GM21723 (cell line): ENCODE measurements around the gene EIF5AL1.
"Not testable (repeated sequence)": the region's sequence is repeated elsewhere in the genome, so short reads cannot be mapped to it uniquely, and the experiment has no call there.

ENCODE experiments used
- ATAC-seq: cut with Tn5 transposase; IDR thresholded peaks from one replicate; pipeline ENCODE4 v1.9.1; 2021; ENCODE audit warnings: mild to moderate bottlenecking, moderate library complexity; ENCODE audit not compliant: unreplicated experiment

Gene EIF5AL1

DNA sequence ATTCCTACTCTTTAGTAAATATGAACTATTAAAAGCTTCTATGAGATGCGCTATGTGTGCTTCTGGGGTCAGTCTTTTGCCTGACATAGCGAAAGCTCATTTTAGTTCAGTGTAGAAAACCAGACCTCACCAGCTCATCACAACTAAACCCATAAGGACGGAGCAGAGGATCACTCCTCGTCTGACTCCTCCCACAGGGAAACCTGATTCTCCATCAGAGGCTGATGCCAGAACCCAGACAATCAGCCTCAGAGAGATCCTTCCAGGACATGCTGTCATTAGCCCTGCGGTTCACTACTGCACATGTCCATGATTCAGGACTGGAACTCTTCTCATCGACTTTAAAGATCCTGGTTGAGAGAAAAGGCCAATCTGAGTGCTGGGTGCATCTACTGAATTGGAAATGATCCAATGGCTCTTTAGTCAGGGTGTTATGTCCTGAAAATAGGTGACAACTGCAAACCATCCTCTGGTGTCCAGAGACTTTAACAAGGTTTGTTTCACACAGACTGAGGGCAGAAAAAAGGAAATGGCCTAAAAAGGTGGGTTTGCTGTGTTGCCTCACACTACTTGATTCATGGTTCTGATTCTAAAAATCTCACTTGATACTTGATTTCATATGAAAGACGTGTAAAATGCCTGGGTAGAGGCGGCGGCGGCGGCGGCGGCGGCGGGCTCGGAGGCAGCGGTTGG, at the start of gene EIF5AL1:
EIF5AL1 (plus strand) TSS at position 643 of the 693 bp plus-strand sequence. CDS start 117 bp downstream, outside the sequence.
- not testable (repeated sequence) for ATAC-seq

DNA sequence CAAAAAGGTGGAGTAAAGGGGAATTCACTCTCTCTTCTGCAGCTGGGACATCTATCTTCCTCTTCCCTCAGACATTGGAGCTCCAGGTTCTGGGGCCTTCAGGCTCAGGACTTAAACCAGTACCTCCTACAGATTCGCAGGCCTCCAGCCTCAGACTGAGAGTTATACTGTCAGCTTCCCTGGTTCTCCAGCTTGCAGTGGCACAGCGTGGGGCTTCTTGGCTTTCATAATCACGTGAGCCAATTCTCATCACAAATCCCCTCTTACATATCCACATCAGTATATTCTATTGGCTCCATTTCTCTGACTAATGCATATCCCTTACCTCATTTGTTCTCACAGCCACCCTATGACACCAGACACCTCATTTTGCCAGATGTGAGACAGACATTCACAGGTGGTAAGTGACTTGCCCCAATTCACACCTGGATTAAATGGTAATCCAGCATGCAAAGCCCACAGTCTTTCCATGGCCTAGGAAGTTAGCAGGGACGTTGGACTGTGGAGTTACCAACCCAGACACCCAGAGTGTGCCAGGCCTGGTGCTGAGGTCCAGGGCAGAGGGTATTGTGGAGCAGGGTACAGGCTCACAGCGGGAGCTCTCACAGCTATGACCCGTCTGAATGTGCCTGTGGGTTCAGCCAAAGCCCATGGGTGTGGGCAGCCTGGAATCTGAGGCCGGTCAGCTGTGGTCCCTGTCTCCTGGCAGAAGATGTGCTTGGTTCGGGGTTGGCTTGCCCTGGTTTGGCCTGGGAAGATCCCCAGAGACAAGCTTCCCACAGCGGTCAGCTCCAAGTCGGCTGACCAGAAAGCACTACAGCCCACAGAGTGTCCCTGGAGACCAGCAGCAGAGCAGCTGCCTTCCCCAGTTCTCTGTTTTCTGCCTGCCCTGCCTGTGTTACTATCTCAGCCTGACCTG, 48.5 kb upstream of the EIF5AL1 start:
- no peak for ATAC-seq

DNA sequence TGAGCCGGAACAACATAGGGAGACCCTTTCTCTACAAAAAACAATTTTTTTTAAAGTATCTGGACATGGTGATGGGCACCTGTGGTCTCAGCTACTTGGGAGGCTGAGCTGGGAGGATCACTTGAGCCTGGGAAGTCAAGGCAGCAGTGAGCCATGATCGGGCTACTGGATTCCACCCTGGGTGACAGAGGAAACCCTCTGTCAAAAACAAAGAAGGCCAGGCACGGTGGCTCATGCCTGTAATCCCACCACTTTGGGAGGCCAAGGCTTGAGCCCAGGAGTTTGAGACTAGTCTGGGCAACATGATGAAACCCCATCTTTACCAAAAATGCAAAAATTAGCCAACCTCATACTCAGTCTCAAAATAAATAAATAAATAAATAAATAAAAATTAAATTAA, 47.0 kb upstream of the EIF5AL1 start:
- no peak for ATAC-seq

DNA sequence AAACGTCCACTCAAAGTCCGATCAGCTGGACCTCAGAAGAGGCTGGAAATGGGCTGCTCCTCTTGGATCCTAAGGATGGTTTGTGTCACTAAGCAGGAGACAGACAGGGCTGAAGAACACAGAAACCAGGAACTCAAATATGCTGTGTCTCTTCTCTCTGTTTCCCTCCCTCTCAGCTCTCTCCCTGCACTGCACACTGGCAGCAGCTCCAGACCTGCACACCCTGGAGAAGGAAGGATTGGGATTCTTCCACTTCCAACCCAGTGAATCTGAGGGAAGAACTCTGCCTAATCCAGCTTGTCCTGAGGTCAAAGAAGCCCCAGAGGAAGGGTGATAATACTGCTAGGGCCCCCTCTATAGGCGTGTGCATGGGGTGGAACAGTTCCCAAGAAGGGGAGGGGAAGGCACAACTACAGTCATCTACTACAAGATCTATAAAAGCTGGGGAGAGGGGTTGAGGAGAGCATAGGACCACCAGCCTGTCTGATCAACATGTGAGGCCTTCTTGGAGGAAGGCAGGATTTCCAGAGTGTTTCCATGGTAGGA, 44.2 kb upstream of the EIF5AL1 start:
- ATAC-seq: no peak

DNA sequence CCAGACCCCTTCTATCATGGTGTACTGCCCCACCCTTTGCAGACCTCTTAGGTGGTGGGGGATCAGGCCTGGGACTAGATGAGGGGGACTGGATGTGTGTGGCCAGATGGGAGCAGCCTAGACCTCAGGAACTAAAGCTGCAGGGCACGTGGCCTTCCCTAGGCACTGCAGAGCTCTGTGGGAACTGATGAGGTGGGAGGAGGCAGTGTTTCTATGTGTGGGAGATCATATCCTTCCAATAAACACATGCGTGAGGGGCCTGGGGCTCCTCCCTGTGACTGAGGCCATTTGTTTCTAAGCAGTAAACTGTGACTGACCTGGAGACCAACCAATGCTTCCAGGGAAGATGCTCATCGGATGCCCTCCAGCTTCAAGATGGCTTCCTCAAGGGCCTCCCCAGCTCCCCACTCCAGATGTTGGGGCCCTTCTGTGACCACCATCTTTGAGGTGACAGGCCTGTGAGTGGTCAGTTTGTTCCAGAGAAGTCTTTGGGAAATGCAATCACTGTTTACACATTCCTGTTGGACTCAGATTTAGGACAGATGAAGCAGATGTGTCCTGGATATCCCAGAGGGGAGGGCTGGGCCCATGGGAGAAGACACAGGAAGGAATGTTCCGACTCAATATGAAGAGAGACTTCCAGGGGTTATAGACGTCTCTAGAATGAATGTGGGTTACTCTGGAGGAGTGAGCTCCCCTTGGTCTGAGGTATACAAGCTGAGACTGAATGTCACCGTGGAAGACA, 43.3 kb upstream of the EIF5AL1 start:
- ATAC-seq: no peak

DNA sequence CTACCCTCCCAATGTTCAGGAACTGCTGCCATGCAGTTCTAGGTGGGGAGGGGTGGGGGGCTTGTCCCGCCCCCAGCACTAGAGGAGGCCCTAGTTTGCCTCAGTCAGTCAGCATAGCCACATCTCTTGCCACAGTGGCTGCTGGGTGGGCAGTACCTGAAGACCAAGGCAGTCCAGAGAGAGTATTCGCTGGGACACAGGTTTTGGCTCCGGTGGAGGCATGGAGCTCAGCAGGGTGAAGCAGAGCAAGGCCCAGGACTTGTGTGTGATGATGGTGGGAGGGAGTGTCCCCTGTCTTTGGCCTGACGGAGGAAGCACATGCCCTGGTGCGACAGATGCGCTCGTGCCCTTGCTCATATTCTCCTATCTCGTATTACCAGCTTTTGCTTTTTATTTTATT, 42.2 kb upstream of the EIF5AL1 start:
- no peak for ATAC-seq

DNA sequence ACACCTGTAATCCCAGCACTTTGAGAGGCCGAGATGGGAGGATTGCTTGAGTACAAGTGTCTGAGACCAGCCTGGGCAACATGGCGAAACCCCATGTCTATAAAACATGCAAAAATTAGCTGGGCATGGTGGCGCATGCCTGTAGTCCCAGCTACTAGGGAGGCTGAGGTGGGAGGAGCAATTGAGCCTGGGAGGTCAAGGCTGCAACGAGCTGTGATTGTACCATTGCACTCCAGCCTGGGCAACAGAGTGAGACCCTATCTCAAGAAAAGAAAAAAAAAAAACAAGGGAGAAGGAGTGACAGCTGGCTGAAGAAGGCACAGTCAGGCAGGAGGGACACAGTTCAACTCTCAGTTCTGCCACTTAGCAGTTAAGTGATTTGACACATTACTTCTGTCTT, 40.6 kb upstream of the EIF5AL1 start:
- no peak for ATAC-seq

DNA sequence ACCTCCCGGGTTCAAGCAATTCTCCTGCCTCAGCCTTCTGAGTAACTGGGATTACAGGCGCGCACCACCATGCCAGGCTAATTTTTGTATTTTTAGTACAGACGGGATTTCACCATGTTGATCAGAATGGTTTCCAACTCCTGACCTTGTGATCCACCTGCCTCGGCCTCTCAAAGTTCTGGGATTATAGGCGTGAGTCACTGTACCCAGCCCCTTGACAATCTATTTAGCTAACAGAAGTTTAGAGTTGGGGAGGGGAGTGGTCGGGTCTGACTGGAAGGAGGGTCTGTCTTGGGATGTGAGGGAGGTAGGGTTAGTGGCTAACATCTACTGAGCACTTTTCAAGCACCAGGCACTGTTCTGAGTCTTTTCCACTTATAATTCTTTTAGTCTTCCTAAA, 39.9 kb upstream of the EIF5AL1 start:
- no peak for ATAC-seq

DNA sequence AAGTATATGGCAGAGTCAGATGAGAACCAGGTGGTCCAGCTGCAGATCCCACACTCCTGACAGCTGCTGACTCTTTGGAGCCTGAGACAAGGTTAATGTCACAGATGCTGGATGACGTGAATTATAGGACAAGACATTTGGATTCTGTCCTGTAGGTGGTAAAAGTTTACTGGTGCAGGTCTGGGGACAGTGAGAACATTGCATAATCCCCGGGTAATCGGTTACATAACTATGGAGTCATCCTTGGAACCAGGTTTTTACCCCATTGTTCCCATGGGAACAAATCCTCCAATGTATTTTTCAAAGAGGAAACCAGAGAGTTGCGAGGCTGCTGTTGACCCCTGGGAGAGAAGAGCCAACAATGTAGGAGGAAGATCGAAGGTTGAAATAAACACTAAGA, 39.4 kb upstream of the EIF5AL1 start:
- no peak for ATAC-seq

DNA sequence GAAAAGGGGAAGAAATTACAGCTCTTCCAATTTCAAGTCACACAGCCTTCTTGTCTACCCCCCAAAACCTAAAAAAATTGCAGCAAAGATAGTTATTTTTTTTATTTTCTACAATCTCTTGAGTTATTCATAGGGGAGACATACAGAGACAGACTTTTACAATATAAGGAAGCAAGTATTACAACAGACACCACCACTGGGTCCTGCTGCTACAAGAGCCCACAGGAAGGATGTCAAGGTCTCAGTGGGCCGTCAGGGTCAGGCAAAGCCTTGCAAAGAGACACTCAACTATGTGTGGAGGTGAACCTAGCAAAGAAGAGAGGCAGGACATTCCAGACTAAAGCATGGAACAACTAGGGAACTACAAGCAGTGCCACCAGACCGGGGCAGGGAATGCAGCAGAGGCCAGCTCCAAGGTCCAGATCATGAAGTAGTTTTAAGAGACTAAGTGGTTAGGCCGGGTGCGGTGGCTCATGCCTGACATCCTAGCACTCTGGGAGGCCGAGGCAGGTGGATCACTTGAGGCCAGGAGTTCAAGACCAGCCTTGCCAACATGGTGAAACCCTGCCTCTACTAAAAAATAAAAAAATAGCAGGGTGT, 38.7 kb upstream of the EIF5AL1 start:
- ATAC-seq: no peak

DNA sequence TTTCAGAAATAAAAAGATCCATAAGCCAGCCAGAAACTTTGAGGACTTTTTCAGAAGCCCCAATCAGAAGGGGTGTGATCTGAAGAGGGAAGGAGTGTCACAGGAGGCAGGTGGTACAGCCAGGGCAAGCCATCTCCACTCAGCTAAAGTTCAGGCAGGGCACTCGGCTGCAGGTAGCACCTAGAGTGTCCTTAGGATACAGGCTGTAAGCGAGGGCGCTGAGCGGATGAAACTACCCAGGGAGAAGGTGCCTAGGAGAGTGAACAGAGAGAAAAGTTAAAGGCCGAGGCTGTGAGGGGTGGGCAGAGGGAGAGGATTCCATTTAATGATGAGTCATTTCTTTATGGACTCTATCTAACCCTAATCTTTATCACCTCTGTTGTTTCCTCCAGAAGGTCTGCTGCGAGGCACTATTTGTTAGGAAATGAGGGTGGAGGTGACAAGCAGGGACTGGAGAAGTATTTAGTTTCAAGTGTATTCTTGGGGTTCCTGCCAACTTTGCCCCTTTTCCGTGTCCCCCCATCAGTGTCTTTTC, 37.1 kb upstream of the EIF5AL1 start:
- no peak for ATAC-seq

DNA sequence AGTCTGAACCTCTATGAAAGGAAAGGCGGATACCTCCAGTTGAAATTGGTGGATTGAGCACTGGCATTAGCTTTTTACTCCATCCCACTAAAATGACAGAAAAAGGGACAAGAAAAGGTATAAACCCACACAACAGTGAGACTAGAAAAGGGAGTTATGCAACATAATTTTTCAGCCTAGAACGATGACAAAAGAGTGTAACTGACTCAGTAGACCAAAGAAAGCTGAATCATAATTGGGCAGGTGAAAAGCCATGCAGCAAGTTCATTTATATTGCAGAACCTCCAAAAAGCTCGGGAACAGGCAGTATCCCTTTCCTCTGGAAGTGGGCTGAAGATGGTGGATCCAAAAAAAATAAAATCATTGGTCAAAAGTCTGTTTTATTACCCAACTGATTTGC, 36.5 kb upstream of the EIF5AL1 start:
- ATAC-seq: no peak

DNA sequence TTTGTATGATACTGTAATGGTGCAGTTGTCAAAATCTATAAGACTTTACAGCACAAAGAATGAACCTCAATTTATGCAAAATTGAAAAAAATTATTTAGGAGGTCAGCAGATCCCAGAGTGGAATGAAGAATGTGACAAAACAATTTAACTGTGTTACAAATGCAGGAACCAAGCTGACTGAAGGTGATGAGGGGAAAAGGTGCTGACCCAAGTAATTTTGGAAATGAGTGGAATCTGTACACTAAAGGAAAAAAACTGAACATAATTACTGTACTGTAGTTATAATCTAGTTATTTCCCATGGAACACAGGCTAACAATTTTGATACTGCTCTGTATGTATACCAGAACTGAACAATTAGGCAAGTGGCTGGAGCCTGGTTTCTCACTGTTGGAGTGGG, 35.7 kb upstream of the EIF5AL1 start:
- ATAC-seq: no peak

DNA sequence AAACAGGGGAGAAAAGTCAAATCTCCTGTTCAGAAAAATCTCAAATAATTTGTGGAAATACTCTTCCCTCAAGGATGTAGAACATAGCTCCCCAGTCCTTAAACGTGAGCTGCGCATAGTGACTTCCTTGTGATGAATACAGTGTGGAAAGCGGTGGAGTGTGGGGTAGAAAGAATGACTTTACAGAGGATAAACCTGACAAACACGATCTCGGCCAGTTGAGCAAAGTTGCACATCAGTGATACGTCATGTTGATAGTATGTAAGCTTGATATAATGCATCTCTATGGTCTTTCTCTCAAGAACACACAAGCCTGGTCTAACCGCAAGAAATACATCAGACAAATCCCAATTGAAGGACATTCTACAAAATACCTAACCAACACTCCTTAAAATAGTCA, 34.9 kb upstream of the EIF5AL1 start:
- no peak for ATAC-seq

DNA sequence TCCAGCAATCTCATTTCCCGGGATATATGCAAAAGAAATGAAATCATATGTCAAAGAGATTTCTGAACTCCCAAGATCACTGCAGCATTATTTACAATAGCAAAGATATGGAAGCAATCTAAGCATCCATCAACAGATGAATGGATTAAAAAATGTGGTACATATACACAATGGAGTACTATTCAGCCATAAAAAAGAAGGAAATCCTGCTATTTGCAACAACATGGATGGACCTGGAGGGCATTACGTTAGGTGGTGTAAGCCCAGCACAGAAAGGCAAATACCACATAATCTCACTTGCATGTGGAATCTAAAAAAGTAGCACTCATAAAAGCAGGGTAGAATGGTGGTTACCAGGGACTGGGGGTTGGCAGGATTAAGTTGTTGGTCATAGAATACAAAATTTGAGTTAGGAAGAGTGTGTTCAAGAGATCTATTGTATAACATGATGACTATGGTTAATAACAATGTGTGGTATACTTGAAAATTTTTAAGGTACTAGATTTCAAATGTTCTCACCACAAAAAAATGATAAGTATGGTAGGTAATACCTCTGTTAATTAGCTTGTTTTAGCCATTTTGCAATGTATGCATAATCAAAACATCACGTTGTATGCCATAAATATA, 32.9 kb upstream of the EIF5AL1 start:
- ATAC-seq: no peak

DNA sequence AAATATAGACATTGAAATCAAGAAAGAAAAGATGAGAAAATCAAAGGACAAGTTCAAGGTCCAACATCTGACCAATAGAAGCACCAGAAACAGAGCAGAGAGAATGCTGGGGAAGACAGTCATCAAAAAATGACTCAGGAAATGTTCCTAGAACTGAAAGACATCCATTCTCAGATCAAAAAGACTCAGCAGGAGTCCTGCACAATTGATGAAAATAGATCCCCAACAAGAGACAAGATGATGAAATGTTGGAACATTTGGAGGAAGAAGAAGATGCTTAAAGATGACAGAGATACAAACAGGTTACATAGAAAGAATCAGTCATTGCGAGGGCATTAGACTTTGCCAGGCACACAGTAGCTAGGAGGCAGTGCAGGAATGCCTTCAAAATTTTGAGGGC, 30.0 kb upstream of the EIF5AL1 start:
- ATAC-seq: no peak

DNA sequence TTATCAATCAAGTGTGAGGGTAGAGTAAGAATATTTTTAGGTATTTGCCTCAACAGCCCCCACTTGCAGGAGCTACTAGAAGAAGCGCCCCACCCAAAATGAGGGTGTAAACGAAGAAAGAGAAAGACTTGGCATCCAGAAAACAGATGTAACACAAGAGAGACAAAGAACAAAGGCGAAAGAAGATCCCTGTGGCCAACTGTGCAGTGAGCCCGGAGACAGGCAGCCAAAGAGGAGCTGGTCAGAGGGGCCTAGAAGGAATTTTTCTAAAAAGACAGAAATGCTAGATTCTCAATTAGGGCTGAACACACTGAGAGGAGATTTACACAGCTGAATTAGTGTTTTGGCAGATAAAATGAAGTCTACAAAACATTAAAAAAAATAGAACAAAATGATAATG, 29.6 kb upstream of the EIF5AL1 start:
- no peak for ATAC-seq

DNA sequence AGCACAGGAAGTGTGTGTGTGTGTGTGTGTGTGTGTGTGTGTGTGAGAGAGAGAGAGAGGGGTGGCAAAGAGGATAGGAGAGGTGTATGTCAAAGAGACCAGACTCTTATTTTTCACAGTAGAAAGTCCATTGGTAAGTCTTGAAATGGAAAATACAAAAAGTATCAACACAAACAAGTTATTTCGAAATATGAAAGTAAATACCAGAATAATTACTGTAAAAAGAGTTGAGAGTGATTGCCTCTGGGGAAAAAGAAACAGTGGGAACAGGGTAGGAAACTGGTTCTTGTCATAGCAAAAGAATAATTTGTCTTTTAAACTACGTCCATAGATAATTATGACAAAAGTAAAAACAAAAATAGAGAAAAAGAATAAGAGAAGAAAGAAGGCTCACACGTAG, 29.0 kb upstream of the EIF5AL1 start:
- ATAC-seq: no peak

DNA sequence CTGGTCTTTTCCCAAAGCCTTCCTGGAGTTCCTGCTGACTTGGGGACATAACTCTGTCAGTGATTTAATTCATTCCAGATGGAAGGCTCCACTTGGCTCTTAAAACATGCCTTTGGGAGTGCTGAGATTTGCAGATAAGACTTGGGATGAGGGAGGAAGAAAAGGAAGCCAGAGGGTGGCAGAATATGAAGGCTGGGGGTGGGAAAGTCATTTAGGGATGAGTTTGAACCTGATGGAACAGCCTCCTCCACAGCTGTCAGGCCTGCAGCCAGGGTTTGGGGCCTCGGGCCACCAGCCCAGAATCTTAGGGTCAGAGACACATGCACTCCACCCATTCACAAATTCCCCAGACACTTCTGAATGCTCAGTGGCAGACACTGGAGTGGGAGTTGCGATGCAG, 28.4 kb upstream of the EIF5AL1 start:
- ATAC-seq: no peak

DNA sequence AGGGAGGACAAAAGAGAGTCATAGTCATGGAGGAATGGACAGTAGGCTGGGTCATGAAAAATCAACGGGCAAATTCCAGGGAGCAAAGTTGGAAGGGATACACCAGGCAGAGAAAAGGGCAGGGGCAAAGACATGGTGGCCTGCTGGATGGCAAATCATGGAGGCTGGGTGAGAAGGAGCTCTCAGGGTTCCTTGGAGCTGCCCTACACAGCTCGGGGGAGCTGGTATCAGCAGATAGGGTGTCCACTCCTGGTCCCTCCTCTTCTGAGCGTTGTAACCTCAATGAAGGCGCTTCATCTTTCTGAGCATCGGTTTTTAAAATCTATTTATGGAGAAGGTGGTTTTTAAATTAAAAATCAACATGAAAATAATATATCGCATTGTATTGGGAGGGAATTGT, 27.9 kb upstream of the EIF5AL1 start:
- no peak for ATAC-seq
